Stimulated activated CD4-positive, alpha-beta T cell treated with anti-CD3 and anti-CD28 coated beads, Interleukin-1b, Interleukin-23, amount 100 ng/mL, for 4 hours (primary cell): ENCODE data around the gene TDRD1.

Source experiments
- DNase-seq, 2 donors: peaks; one replicate each; pipeline ENCODE4 v3.0.0-alpha.2; 2020; ENCODE audit warnings: low read depth in 2 of 2

The TDRD1 gene

DNA sequence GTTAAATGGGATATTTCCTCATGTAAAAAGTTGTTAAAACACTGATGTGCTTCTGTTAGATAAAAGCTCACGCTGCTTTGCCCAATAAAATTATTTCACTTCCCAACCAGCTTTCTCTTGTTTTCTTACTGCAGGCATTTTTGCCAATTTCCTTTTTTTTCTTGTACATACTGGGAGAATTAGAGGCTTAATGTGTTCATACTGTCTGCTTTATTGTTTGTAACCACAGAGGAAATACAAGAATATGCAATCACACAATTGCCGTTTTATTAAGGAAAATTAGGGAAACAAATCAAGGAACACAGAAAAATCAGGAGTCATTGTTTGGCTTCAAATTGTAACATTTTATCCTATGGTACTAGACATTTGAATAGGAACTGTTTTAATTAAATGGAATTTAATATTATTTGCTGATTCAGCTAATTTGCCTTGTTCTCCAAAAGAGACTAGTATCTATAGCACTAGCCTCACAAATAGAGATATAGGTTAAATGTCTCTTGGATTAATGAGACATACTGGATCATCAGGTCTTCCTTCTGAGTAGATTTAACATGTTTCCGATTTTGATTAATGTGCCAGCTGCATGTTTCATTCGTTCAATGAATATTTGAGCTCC is 53.5 kb downstream of the TDRD1 start:
- DNase-seq = no peak

DNA sequence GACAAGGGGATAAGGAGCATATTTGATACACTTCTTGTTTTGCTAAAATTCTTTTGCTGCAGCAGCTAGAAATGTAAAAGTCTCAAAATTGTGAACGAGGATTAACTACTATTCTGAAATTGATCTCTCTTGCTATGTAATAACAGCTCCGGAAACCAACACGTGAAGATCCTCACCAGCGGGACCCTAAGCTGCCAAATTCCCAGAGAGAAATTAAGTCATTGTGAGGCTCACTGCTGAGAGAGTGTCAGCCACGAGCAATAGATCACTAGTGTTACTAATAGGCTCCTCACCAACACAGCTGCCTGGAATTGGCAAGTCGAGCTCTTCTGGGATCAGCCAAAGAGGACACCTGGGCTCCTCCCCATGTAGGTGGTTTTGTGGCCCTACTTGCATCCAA is 54.3 kb downstream of the TDRD1 start:
- DNase-seq = no peak

DNA sequence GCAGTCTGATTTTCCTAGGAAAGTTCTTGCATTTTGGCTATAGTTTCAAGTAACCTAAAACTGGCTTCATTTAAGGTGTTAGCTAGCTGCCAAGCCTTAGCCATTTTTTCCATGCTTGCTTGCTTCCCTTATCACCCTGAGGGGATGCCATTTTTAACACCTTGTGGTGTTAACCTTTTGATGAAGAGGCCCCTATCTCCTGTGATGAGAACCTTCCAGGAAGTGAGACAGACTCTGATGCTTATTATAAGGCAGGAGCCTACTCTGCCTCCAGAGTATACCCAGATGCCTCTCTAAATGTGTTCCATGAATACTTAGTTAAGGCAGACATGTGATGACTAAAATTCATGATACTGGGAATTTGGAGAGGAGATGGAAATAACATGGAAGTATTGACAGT is 55.0 kb downstream of the TDRD1 start:
- no peak for DNase-seq

DNA sequence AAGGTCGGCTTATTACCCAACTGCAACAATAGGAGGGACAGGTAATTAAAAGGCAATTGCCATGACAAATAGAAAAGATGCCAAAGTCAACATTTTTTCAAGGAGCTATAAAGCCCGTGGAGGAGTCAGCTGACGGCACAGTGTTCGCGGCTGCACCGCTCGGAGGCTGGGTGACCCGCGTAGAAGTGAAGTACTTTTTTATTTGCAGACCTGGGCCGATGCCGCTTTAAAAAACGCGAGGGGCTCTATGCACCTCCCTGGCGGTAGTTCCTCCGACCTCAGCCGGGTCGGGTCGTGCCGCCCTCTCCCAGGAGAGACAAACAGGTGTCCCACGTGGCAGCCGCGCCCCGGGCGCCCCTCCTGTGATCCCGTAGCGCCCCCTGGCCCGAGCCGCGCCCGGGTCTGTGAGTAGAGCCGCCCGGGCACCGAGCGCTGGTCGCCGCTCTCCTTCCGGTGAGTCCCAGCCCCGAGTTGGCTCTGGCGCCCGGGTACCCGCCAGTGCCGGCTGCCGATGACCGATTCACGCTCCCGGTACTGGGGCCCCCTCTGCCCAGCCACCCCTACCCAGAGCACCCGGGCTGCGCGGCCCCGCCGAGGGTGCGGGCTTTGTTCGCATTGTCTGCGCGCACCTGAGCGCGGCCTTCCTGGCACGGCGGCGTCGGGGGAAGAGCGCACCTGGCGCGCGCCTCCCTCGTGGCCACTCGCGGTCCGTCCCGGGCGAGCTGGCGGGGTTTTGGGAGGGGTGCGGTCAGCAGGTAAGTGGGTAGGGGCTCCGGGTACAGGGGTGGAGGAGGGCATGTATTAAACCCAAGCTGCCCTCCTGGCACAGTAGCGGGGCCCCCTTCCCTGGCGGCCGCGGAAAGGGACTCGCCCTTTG is 60.2 kb downstream of the TDRD1 start, which contains the start of gene VWA2:
Gene VWA2 (plus strand): TSS at position 138 of the 877 bp plus-strand sequence. CDS start 9,460 bp downstream, outside the sequence.
- DNase-seq = peak; percentile 7 to 11

DNA sequence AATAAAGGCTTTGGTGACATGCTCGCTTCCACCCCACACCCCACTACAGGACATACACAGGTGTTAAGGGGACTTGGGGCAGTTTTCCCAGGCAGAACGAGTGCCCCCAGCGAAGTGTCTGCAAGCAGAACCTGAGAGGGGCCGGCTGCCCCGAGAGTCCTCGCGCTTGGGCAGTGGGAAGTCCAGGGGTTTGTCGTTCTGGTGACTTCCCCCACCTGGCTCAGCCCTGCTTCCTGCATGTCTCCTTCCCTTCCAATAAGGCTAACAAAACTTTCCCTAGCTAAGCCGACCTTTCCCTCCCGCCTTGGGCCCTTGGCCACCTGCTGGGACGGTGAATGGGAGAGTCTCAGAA is 60.8 kb downstream of the TDRD1 start:
- DNase-seq = no peak

DNA sequence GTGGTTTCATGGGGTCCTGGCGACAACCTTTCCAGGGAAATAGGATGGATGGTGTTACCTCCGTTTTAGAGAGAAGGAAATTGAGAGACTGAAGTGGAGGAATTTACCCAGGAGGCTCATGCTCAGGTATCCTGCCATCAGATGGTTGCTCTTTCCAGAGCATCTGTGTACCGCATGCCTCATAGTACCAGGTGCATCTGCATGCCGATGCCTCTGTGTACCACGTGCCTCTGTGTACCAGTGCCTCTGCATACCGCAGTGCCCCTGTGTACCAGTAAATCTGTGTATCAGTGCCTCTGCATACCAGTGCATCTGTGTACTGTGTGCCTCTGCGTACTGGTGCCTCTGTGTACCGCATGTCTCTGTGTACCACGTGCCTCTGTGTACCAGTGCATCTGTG is 63.1 kb downstream of the TDRD1 start:
- no peak for DNase-seq

DNA sequence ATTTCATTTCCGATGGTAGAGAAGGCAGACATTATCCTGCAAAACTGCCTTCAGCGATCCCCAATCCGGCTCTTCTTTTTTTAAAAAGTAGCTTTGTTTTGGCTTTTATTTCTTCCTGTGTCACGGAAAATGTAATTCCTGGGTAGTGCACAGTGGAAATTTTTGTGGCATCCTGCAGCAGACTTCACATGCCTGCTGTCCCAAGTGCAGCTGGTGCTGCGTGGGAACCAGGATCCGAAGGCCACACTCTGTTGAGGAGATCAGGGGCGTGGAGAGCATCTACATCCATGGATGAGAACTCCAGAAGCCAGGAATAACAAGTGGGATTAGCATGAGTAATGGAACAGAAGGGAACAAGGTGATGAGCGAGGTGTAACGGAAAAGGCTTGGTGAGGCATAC is 64.5 kb downstream of the TDRD1 start:
- DNase-seq = no peak

DNA sequence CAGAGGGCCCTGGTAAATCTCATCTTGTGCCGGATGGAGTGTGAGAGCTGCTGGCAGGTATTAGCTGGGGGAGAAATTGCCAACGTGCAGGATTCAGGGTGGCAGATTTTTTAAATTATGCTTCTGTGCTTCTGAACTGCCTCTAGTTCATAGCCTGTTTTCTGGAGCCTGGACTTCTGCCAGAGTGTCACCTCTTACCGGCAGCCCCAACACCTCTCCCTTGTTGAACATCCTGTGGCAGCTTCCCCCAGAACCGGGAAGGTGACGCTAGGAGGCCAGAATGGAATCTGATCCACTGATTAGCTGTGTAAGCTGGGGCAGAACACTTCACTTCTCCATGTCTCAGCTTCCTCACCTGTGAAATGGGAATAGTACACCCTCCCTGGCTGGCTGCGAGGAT is 65.0 kb downstream of the TDRD1 start:
- no peak for DNase-seq

DNA sequence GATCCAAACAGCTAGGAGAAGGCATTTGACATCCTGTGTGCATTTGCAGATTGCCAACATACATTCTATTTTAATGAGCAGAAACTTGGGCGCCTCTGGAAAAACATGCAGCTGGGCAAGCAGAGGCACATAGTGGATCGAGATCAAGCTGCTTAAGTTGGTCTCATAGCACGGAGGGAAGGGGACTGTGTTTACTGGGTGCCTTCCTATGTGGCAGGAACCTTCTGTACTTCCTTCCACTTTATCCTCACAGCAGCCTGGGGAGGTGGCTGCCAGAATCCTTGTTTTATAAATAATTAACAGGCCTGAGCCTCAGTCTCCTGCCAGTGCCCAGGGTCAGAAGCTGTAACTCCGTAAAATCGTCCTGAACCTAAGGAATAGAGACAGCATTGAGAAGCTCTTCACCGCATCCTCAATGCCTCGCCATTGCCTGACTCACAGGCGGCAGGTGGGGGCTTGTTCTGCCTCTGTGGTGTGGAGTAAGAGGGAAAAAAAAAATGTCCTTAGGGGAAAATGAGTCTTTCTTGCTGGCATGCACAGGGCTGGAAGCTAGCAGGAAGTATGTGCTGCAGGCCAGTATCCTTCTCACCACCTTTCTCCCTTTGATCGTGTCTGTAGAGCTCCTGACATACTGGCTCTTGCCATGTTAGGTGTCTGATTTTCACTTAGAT is 66.1 kb downstream of the TDRD1 start:
- no peak for DNase-seq

DNA sequence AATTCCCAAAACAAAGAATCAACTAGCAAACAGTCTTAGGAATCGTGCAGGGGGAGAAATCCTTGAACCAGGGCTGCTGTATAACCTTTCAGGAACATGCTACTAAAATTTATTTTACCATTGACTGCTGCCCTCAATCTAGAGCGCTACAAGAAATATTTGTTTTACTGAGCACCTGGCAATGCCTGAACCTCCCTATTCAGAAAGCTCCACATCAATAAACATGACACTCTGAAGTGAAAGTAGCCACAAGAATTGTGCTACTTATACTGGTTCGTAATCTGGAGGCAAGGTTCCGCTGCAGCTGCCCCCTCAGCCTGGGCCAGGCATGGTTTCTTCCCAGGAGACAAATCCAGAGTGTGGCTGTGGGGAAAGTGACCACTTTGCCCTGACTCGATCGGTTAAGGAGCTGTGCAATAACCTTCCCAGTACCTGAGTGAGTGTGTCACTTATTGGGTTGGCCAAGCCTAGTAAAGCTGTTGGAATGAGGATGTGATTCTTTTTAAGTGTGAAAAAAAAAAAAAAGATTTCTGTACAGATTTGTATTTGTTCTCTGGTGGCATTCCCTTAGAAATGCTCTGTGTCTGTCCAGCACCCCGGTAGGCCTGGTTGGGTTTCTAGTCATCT is 67.6 kb downstream of the TDRD1 start:
- DNase-seq = no peak

DNA sequence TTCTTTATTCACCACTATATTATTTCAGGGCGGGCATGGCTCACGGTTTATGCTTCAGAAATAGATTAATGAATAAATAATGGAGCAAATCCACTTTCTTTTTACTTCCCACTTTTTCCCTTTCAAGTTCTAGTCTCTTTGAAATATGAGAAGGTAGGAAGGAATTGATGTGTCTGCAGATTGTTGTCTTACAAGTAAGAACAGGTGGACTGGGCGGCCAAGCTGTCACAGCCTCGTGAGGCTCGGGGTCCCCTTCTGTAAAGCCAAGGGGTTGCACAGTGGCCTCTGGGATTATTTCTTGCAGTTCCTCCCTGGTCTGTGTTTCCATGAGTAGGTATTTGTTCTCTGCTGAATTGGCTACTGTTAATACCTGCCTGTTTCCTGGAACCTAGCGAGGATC is 71.1 kb downstream of the TDRD1 start:
- DNase-seq = no peak

DNA sequence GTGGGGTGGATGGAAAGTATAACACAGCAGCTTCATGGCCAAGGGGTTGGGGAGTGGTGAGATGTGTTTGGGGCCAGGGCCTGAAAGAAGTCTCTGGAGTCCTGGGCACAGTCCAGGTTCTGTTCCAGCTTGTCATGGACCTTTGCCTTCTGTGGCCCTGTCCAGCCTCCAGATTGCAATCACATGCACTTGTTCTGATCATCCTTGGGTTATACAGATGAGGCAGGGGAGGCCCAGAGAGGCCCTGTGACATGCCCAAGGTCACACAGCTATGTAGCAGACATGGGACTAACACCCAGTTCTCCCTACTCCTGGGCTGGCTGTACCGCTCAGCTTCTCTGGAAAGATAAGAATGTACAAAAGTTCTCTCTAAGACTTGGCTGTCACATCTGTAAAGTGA is 71.6 kb downstream of the TDRD1 start:
- DNase-seq = no peak

DNA sequence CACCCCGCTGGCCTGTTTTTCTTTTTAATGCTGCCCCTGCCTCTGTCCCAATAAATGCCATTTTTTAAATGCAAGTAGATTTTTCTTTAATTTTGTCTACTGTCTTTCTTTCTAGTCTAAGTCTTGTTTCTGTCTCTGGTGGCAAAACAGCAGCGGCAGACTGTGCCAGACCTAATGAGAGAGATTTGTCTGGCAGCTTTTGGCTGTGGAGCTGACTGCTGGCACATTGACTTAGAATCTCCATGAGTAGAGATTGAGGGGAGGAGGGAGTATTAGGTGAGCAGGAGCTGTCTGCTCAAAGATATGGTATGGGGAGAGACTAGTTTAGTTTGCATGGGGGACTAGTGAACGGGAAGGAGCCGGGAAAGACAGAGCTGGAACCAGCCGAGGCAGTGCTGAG is 72.9 kb downstream of the TDRD1 start:
- no peak for DNase-seq

DNA sequence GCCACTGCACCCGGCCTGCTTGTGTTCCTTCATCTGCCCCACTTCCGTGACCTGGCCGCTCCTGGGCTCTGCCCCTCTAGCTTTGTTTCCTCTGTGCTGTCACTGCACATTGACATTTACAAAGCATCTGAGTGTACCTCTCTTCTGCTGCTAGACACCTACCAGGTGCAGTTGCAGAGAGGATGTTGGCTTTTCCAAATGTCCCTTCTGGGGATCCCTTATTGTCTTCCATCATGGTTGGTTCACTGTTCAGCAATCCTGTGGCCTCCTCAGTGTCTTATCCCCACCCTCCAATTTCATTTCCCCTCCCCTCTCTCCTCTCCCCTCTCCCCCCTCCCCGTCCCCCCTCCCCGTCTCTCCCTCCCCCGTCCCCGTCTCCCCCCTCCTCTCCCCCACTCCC is 73.7 kb downstream of the TDRD1 start:
- DNase-seq = no peak

DNA sequence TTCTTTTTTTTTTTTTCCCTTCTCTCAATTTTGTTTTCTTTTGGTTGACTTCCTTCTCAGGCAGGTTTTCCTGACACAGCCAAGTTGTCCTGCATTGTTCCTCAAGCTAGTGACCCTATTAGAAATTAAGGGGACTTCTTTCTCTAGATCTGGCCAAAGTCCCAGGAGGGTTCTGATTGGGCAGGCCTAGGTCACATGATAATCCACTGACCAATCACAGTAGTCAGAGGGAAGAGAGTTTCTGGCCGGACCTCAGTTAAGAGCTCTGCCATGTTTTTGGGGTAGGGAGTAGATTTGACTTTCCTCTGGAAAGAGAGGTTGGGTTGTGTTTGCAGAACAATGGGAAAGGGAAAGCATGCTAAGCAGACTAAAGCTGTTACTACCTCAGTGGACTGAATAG is 76.1 kb downstream of the TDRD1 start:
- DNase-seq = no peak

DNA sequence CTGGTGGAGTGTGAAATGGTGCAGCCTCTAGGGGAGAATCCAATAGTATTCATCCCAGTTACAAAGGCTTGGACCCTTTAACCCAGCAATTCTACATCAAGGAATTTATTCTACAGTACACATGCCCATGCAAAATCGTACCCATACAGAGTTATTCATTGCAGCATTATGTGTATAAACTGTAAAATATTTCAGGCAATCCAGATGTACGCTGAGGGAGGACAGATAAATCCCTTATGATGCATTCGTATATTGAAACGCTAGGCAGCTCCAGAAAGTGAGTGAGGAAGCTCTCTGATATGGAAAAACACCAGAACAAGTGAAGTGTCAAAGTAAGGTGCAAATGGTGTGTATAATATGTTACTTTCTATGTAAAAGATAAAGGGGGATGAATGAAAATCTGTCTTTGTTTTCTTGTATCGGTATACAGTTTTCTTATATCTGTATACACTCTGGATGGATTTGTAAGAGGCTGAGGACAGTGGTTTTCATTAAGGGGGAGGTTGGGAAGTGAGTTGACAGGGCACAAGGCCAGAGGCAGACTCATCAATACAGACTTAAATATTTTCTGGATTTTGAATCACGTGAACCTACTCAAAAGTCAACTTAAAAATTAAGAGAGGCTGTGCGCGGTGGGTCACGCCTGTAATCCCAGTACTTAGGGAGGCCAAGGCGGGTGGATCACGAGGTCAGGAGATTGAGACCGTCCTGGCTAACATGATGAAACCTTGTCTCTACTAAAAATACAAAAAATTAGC is 77.0 kb downstream of the TDRD1 start:
- no peak for DNase-seq

DNA sequence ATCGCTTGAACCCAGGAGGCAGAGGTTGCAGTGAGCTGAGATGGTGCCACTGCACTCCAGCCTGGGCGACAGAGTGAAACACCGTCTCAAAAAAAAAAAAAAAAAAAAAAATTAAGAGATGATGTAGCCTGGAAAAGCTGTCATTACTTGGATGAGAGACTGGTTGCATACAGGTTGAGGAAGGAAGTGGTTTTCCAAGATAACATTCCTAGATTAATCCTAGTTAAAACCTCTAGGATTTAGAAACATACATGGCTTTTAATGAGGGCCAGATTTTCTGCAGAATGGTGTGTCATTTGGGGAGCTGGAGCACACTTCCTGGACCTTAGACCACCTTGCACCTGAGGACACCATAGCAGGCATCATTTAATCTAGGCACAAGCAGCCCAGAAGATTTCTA is 77.7 kb downstream of the TDRD1 start:
- DNase-seq = no peak

DNA sequence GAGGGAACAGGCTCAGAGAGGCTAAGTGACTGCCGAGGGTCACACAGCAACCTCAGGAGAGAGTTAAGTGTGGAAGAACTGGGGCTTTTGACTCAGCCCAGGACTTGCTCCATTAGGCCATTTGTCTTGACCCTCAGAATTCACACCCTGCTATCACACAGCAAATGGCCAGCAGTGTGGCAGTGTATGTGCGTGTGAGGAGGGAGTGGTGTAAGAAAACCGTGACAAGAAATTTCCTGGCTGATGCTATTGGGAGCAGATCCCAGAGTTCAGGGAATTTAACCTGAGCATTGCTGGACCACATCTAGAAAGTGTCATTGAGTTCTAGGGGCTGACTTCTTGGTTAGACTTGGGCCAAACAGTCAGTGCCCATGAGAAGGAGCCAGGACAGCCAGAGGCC is 78.3 kb downstream of the TDRD1 start:
- no peak for DNase-seq

DNA sequence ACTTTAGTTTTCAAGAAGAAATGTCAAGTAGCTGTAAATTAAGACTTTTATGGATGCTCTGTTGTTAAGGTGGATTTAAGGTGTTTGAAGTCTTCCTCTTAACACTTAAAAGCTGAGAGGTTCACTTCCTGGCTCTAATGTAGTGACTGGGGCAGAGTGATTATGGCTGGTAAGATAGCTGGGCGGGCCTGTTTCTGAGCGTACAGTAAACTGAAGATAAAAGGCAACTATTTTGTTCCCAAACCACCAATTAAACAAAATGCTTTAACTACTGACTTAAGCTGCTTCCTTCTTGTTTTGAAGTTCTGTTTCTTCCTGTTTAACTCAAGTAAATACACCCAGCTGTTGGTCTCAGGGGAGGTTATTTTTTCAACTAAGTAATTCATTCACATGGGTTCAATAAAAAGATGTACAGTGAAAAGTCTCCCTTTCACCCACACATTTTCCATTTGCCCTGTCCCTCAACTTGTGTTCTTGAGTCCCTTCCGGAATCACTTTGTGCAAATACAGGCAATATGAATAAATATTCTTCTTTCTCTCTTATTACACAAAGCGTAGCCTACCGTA is 79.2 kb downstream of the TDRD1 start:
- no peak for DNase-seq

DNA sequence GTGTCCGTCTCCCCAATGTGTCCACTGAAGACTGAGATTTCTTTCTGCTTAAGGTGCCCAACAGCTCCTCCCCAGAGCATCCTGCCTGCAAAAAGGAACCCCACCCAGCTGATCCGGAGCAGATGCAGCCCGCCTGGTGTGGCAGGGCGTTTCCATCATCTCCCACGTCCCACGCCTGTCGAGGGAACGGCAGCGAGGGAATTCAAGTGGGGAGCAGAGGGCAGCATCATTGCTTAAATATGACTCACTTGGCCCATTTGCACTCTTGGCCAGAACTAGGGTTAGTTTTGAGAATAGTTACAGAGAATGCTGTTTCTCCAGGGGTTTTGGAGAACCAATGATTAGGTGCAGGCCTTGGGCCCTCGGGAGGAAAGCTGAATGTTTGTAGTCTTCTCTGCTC is 80.7 kb downstream of the TDRD1 start:
- no peak for DNase-seq

DNA sequence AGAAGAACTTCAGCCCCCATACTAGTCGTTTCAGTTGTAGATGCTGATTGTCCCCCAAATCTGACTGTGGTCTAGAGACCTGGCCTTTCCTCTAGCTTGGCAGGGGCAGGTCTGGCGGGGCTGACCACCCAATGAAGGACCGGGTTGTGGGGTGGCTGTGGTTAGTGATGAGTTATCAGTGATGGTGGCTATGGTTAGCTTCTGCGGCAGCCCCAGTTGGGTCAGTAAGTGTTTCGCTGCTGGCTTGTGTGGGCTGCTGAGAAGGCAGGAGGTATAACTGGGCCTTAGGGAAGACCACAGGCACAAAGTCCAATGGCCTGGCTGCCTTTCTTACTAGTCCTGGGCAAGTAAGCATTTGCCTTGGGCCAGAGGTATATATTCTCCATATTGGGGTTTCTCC is 81.2 kb downstream of the TDRD1 start:
- DNase-seq = no peak
